Measurements from ENCODE around the gene XYLT2.
"Not testable (repeated sequence)": the region's sequence is repeated elsewhere in the genome, so short reads cannot be mapped to it uniquely, and the experiment has no call there.

Gene XYLT2

DNA sequence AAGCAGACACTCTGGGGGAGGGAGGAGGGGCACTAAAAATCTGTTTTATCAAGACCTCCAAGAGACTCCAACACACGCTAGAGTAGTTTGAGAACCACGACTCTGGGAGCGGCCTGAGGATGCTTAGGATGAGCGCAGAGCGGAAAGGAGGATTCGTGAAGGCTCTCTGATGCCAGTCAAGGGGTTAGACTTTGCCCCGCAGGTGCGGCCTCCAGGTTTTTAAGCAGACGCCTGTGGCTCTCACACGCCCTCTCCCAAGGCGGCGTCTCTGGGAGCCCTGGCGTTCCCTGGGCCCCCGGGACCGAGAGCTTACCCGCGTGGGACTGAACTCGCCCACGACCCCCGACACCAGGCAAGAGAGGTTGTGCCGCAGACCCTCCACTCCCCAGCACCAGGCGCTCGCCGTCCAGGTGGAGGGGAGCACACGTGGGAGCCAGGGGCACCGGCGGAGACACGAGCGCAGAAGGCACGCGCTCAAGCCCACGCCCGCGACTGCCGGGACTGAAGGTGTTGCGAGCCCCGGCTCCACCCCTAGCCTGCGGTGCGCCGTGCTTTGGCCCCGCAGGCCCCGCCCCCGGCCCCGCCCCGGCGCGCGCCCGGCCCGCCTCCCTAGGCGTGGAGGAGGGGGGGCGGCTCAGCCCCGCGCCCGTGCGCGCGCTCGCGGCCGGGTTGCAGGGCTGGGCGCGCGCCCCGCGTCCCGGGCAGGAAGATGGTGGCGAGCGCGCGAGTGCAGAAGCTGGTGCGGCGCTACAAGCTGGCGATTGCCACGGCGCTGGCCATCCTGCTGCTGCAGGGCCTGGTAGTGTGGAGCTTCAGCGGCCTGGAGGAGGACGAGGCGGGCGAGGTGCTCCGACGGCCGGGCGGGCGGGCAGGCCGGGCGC, at the start of gene XYLT2:
Gene XYLT2, plus strand, starts transcription at position 695 of the 881 bp plus-strand sequence. Its CDS starts 15 bp downstream, at position 710.
- DNase-seq (ENCODE audit: low read depth) = peak; percentile 94
- H3K4me3 ChIP-seq (ENCODE audit: low read depth, low read length) = peak within 1 kb of the TSS; percentile 73

DNA sequence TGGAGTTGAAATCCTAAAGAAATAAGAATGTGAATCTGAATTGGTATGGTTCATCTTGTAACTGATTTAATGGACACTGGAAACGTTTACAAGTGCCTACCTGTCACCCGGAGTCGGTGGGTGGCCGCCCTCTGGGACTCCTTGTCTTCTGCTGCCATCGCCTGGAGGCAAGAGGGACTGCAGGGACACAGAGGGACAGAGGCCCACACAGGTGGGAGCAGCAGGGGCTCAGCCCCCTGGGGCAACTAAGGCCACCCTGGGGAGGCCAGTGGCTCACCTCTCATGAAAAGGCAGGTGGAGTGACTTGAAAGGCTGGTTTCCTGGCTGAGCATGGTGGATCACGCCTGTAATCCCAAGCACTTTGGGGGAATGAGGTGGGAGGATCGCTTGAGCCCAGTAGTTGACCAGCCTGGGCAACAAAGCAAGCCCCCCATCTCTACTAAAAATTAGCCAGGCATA, 48.5 kb upstream of the XYLT2 start:
- peak; percentile 98 for TF ChIP-seq CTCF (IDR thresholded peaks at IDR 0.05; ENCODE audit: insufficient read depth, low read depth, low read length, missing control alignments)
- DNase-seq (ENCODE audit: low read depth) = peak; percentile 84
- no peak overlapping the region for H3K4me3 ChIP-seq (ENCODE audit: low read depth, low read length)

More for the DNA sequence above, at the start of gene XYLT2:
- no peak for TF ChIP-seq CTCF (IDR thresholded peaks at IDR 0.05; ENCODE audit: insufficient read depth, low read depth, low read length, missing control alignments)

DNA sequence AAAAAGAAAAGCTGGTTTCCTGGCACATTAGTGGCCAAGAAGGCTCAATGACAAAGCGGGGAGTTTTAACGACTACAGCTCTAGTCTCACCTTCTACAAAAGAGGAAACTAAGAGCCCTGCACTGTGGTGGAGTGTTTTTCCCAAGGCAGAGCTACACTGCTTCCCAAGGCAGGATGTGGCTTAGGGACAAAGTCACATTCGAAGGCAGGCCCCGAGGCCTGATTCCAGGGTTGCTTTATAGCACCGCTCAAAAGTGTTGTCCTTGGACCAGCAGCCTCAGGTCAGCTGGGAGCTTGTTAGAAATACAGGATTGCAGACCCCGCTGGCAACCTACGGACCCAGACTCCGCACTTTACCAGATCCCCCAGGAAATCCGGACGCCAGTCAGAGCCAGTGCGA, 47.9 kb upstream of the XYLT2 start:
- H3K4me3 ChIP-seq (ENCODE audit: low read depth, low read length) = no peak overlapping the region
- no peak for TF ChIP-seq CTCF (IDR thresholded peaks at IDR 0.05; ENCODE audit: insufficient read depth, low read depth, low read length, missing control alignments)
- DNase-seq (ENCODE audit: low read depth) = no peak

DNA sequence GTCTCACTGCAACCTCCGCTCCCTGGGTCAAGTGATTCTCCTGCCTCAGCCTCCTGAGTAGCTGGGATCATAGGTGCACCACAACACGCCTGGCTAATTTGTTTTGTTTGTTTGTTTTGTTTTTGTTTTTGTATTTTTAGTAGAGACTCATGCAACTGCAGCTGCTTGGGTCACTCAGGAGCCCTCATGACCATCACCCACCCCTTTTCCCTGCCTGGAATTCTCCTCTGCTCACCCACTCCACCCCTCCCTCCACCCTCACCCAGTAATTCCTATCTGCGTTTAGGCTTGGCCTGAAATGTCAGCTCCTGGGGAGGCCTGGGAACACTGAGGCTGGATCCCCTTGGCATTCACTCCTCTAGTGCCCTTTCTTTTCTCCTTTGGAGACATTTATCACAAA, 46.1 kb upstream of the XYLT2 start:
- no peak overlapping the region for H3K4me3 ChIP-seq (ENCODE audit: low read depth, low read length)
- DNase-seq (ENCODE audit: low read depth) = no peak
- no peak for TF ChIP-seq CTCF (IDR thresholded peaks at IDR 0.05; ENCODE audit: insufficient read depth, low read depth, low read length, missing control alignments)

- not testable (repeated sequence) for H3K4me3 ChIP-seq (ENCODE audit: low read depth, low read length); DNase-seq (ENCODE audit: low read depth)
Observed at GRCh38 chr17:50300824-50301223, 45.1 kb upstream of the XYLT2 start.

- TF ChIP-seq CTCF (IDR thresholded peaks at IDR 0.05; ENCODE audit: insufficient read depth, low read depth, low read length, missing control alignments) = no peak
- DNase-seq (ENCODE audit: low read depth) = no peak
- H3K4me3 ChIP-seq (ENCODE audit: low read depth, low read length) = no peak overlapping the region
Observed at GRCh38 chr17:50301891-50302584, 43.9 kb upstream of the XYLT2 start.

DNA sequence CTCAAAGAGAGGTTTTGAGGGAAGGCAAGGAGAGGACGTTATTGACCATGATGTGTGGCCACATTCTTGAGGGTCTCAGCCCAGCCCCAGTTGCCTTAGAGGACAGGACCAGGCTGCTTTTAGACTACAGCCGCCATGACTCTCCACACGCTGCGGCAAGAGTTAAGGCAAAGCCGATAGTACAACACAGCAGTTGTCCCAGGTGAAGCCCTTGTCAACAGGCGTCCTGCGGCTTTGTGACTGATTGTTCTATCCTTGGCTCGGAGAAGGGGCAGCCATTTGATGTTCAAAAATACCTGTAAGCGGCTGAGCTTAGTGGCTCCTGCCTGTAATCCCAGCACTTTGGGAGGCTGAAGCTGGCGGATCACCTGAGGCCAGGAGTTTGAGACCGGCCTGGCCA, 42.9 kb upstream of the XYLT2 start:
- TF ChIP-seq CTCF (IDR thresholded peaks at IDR 0.05; ENCODE audit: insufficient read depth, low read depth, low read length, missing control alignments) = no peak
- no peak for DNase-seq (ENCODE audit: low read depth)
- no peak overlapping the region for H3K4me3 ChIP-seq (ENCODE audit: low read depth, low read length)

Measured in GM12865 (cell line).